ENCODE results near the gene INKA1.
"Not testable (repeated sequence)": the region's sequence is repeated elsewhere in the genome, so short reads cannot be mapped to it uniquely, and the experiment has no call there.

INKA1 gene

GRCh38 chr3:49802719-49803464, at the start of gene INKA1:
INKA1 (plus strand) TSS chr3:49803261; CDS start chr3:49803393, 132 bp downstream.
- Mint-ChIP-seq H3K27ac (peak within 1 kb of the TSS; percentile 88), H3K4me3 (peak within 1 kb of the TSS; percentile 70), H3K36me3 (no peaks in the 10 kb centered on the region), H3K4me1 (peaks cover 53% of the 10 kb centered on the region), H3K9me3 (no peaks in the 10 kb centered on the region), H3K27me3 (no peaks in the 10 kb centered on the region)
- peak; percentile 85 for ATAC-seq

DNA sequence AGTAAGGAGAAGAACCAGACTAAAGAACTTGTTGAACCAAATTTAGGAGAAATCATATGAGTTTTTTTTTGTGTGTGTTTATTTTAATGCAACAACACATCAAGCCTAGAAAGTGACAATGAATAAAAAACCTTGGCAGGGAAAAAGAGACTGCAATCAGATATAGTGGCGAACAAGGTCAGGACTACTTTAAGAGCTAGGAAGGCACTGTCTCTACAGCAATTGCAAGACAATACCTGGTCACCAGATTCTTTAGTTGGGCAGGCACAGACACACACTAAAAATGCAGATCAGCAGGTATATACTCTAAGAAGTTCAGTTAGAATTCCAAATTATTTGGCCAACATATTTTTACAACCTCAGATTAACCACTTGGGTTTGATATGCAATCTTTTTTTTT, 48.5 kb upstream of the INKA1 start:
- Mint-ChIP-seq H3K9me3 (no peaks in the 10 kb centered on the region), H3K27me3 (no peaks in the 10 kb centered on the region), H3K36me3 (peaks cover 17% of the 10 kb centered on the region), H3K4me3 (no peak overlapping the region), H3K27ac (no peak overlapping the region), H3K4me1 (peaks cover 22% of the 10 kb centered on the region)
- ATAC-seq = no peak

- H3K27me3 Mint-ChIP-seq = no peaks in the 10 kb centered on the region
- H3K4me3 Mint-ChIP-seq = no peak overlapping the region
- H3K9me3 Mint-ChIP-seq = no peaks in the 10 kb centered on the region
- no peak overlapping the region for H3K27ac Mint-ChIP-seq
- H3K36me3 Mint-ChIP-seq = peaks cover 17% of the 10 kb centered on the region
- ATAC-seq = no peak
- H3K4me1 Mint-ChIP-seq = peaks cover 29% of the 10 kb centered on the region
These were observed 47.0 kb upstream of the INKA1 start for GRCh38 chr3:49756036-49756435.

DNA sequence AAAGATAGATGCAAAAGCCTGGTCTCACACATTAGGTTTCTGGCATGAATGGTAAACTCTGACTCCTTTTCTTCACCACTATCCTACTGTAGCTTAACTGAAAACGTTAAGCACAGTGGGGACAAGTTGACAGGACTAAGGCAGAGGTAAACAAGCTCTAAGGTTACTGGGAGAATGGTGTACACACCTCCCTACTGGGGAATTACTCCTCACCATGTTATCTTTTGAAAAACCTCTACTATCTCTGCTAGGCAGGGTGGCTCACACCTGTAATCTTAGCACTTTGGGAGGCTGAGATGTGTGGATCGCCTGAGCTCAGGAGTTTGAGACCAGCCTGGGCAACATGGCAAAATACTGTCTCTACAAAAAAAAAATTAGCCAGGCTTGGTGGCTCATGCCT, 45.9 kb upstream of the INKA1 start:
- Mint-ChIP-seq H3K9me3 (no peaks in the 10 kb centered on the region), H3K4me3 (no peak overlapping the region), H3K27ac (no peak overlapping the region), H3K27me3 (no peaks in the 10 kb centered on the region), H3K36me3 (peaks cover 17% of the 10 kb centered on the region), H3K4me1 (peaks cover 29% of the 10 kb centered on the region)
- no peak for ATAC-seq

GRCh38 chr3:49759226-49759625, 43.8 kb upstream of the INKA1 start:
- no peak for ATAC-seq
- Mint-ChIP-seq H3K9me3 (no peaks in the 10 kb centered on the region), H3K36me3 (peaks cover 11% of the 10 kb centered on the region), H3K4me3 (no peak overlapping the region), H3K27me3 (no peaks in the 10 kb centered on the region), H3K27ac (no peak overlapping the region), H3K4me1 (peaks cover 29% of the 10 kb centered on the region)

GRCh38 chr3:49761661-49762060, 41.4 kb upstream of the INKA1 start:
- H3K36me3 Mint-ChIP-seq = peaks cover 11% of the 10 kb centered on the region

DNA sequence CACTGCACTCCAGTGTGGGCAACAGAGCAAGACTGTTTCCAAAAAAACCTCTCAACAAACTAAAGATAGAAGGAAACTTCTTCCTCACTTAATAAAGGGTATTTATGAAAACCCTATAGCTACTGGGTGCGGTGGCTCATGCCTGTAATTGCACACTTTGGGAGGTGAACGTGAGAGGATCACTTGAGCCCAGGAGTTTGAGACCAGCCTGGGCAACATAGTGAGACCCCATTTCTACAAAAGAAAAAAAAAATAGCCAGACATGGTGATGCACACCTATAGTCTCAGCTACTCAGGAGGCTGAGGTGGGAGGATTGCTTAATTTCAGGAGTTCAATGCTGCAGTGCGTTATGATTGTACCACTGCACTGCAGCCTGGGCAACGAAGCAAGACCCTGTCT, 39.1 kb upstream of the INKA1 start:
- no peaks in the 10 kb centered on the region for H3K9me3 Mint-ChIP-seq
- no peaks in the 10 kb centered on the region for H3K27me3 Mint-ChIP-seq
- no peak overlapping the region for H3K27ac Mint-ChIP-seq
- peaks cover 18% of the 10 kb centered on the region for H3K4me1 Mint-ChIP-seq
- no peak for ATAC-seq
- H3K4me3 Mint-ChIP-seq = no peak overlapping the region
- peaks cover 6% of the 10 kb centered on the region for H3K36me3 Mint-ChIP-seq

More at GRCh38 chr3:49761661-49762060, 41.4 kb upstream of the INKA1 start:
- no peak for ATAC-seq
- H3K9me3 Mint-ChIP-seq = no peaks in the 10 kb centered on the region
- peaks cover 25% of the 10 kb centered on the region for H3K4me1 Mint-ChIP-seq
- no peak overlapping the region for H3K4me3 Mint-ChIP-seq
- H3K27ac Mint-ChIP-seq = no peak overlapping the region
- H3K27me3 Mint-ChIP-seq = no peaks in the 10 kb centered on the region

GRCh38 chr3:49769286-49769915, 33.7 kb upstream of the INKA1 start:
- Mint-ChIP-seq H3K9me3 (no peaks in the 10 kb centered on the region), H3K27ac (no peak overlapping the region), H3K36me3 (peaks cover 13% of the 10 kb centered on the region), H3K27me3 (no peaks in the 10 kb centered on the region), H3K4me3 (no peak overlapping the region), H3K4me1 (peaks cover 7% of the 10 kb centered on the region)
- ATAC-seq = no peak

GRCh38 chr3:49769926-49770325, 33.1 kb upstream of the INKA1 start:
- Mint-ChIP-seq H3K4me1 (peaks cover 2% of the 10 kb centered on the region), H3K4me3 (no peak overlapping the region), H3K36me3 (peaks cover 9% of the 10 kb centered on the region), H3K9me3 (no peaks in the 10 kb centered on the region), H3K27me3 (no peaks in the 10 kb centered on the region), H3K27ac (no peak overlapping the region)
- ATAC-seq = no peak

DNA sequence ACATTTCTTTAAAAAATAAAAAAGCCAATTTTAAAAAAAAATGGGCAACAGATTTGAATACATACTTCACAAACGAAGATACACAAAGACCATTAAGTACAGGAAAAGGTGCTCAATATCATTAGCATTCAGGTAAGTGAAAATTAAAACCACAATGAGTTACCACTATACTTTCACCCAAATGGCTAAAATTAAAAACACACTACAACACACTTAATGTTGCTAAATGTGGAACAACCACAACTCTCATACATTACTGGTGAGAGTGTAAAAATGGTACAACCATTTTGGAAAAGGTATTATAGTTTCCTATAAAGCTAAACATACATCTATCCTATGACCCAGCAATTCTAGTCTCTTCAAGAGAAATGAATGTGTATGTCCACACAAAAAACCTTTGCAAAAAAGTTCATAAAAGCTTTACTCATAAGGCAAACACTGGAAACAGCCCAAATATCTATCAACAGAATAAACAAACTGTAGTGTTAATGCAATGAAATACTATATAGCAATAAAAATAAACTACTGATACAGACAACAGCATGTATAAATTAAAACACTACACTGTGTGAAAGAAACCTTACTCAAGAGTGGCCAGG, 31.6 kb upstream of the INKA1 start:
- Mint-ChIP-seq H3K4me1 (no peaks in the 10 kb centered on the region), H3K27ac (no peak overlapping the region), H3K9me3 (no peaks in the 10 kb centered on the region), H3K27me3 (no peaks in the 10 kb centered on the region), H3K4me3 (no peak overlapping the region), H3K36me3 (peaks cover 12% of the 10 kb centered on the region)
- ATAC-seq = no peak

GRCh38 chr3:49772703-49773102, 30.4 kb upstream of the INKA1 start:
- H3K9me3 Mint-ChIP-seq = no peaks in the 10 kb centered on the region
- no peaks in the 10 kb centered on the region for H3K4me1 Mint-ChIP-seq
- no peaks in the 10 kb centered on the region for H3K27me3 Mint-ChIP-seq
- no peak for ATAC-seq
- no peak overlapping the region for H3K27ac Mint-ChIP-seq
- peaks cover 18% of the 10 kb centered on the region for H3K36me3 Mint-ChIP-seq
- H3K4me3 Mint-ChIP-seq = no peak overlapping the region

DNA sequence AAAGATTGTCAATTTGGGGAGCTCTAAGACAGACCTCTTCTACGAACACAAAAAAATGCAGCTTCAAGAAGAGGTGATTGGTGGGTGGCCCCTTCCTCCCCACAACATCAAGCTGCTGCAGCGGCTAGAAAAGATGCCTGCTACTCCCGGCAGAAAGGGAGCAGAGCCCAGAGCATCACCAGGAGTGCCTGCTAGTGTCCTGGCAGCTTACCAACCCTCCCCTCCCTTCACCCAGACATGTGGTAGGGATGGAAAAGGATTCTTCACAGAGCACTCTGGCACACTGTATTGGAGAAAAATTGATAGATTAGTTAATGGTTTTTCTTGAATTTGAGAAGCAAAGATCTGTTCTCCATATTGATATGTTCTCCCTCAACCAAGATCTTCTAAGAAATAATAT, 27.5 kb upstream of the INKA1 start:
- ATAC-seq = no peak
- H3K27me3 Mint-ChIP-seq = no peaks in the 10 kb centered on the region
- H3K4me1 Mint-ChIP-seq = peaks cover 16% of the 10 kb centered on the region
- H3K27ac Mint-ChIP-seq = no peak overlapping the region
- peaks cover 28% of the 10 kb centered on the region for H3K36me3 Mint-ChIP-seq
- H3K9me3 Mint-ChIP-seq = no peaks in the 10 kb centered on the region
- no peak overlapping the region for H3K4me3 Mint-ChIP-seq

- H3K4me3 Mint-ChIP-seq = not testable (repeated sequence)
- Mint-ChIP-seq H3K36me3 (peaks cover 28% of the 10 kb centered on the region), H3K4me1 (peaks cover 20% of the 10 kb centered on the region)
These were observed 27.0 kb upstream of the INKA1 start for GRCh38 chr3:49776101-49776500.

DNA sequence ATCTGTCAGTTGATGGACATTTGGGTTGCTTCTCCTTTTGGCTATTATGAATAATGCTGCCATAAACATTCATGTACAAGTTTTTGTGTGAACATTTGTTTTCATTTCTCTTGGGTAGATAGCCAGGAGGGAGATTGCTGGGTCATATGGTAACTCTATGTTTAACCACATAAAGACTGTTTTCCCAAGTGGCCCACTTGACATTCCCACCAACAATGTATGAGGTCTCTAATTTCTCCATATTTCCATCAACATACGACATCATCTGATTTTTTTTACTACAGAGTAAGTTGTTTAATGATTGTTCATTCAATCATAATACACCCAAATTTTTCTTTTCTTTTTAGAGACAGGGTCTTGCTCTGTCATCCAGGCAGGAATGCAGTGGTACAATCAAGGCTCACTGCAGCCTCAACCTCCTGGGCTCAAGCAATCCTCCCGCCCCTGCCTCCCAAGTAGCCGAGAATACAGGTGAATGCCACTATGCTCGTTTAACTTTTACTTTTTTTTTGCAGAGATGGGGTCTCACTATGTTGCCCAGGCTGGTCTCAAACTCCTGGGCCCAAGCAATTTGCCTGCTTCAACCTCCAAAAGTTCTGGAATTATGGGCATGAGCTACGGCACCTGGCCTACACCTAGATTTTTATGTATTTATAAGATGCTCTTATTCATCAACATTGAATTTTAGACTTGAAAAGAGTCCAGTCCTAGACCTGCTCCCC, 23.5 kb upstream of the INKA1 start:
- H3K27me3 Mint-ChIP-seq = no peaks in the 10 kb centered on the region
- H3K36me3 Mint-ChIP-seq = peaks cover 33% of the 10 kb centered on the region
- no peaks in the 10 kb centered on the region for H3K9me3 Mint-ChIP-seq
- H3K4me3 Mint-ChIP-seq = no peak overlapping the region
- no peak overlapping the region for H3K27ac Mint-ChIP-seq
- peaks cover 26% of the 10 kb centered on the region for H3K4me1 Mint-ChIP-seq
- no peak for ATAC-seq

More at GRCh38 chr3:49776101-49776500, 27.0 kb upstream of the INKA1 start:
- H3K27me3 Mint-ChIP-seq, H3K27ac Mint-ChIP-seq, ATAC-seq, H3K9me3 Mint-ChIP-seq: not testable (repeated sequence)

Data from stimulated activated memory B cell treated with anti-CD40 and anti-IgM and Interleukin-4, amounts not matched to agents 10 μg/mL and 1 μg/mL and 100 μg/mL, for 72 hours (primary cell).